ENCODE data around the gene ZDHHC8.

The ZDHHC8 gene

GRCh38 chr22:20142711-20143621, 11.4 kb downstream of the ZDHHC8 start:
- H3K27ac ChIP-seq: no peak overlapping the region

GRCh38 chr22:20143883-20144665, 12.5 kb downstream of the ZDHHC8 start:
- Histone ChIP-seq H3K27ac (no peak overlapping the region), H3K4me3 (no peak overlapping the region)
- TF ChIP-seq CTCF (IDR thresholded peaks at IDR 0.05): no peak
- no peak for DNase-seq (ENCODE audit: low spot score)

More at GRCh38 chr22:20142711-20143621, 11.4 kb downstream of the ZDHHC8 start:
- no peak overlapping the region for H3K4me3 ChIP-seq
- no peak for DNase-seq (ENCODE audit: low spot score)
- no peak for TF ChIP-seq CTCF (IDR thresholded peaks at IDR 0.05)

GRCh38 chr22:20145206-20145831, 13.7 kb downstream of the ZDHHC8 start:
- no peak overlapping the region for H3K27ac ChIP-seq
- no peak for DNase-seq (ENCODE audit: low spot score)
- H3K4me3 ChIP-seq: no peak overlapping the region
- TF ChIP-seq CTCF (IDR thresholded peaks at IDR 0.05): no peak

- H3K4me3 ChIP-seq: no peak overlapping the region
- H3K27ac ChIP-seq: no peak overlapping the region
- no peak for DNase-seq (ENCODE audit: low spot score)
- TF ChIP-seq CTCF (IDR thresholded peaks at IDR 0.05): no peak
These were observed 14.2 kb downstream of the ZDHHC8 start for GRCh38 chr22:20145832-20146223.

- no peak for TF ChIP-seq CTCF (IDR thresholded peaks at IDR 0.05)
- no peak for DNase-seq (ENCODE audit: low spot score)
These were observed 15.2 kb downstream of the ZDHHC8 start for GRCh38 chr22:20146777-20147176.

GRCh38 chr22:20147237-20147988, 15.8 kb downstream of the ZDHHC8 start:
- no peak overlapping the region for H3K27ac ChIP-seq
- no peak overlapping the region for H3K4me3 ChIP-seq
- no peak for TF ChIP-seq CTCF (IDR thresholded peaks at IDR 0.05)
- no peak for DNase-seq (ENCODE audit: low spot score)

More at GRCh38 chr22:20146777-20147176, 15.2 kb downstream of the ZDHHC8 start:
- Histone ChIP-seq H3K27ac (no peak overlapping the region), H3K4me3 (no peak overlapping the region)

Measured in coronary artery (tissue), 2 donors.